ENCODE data around the gene KRT80.

The KRT80 gene

GRCh38 chr12:52120951-52121823 is 70.6 kb downstream of the KRT80 start:
- DNase-seq: no peak
- TF ChIP-seq, protein P1, sequence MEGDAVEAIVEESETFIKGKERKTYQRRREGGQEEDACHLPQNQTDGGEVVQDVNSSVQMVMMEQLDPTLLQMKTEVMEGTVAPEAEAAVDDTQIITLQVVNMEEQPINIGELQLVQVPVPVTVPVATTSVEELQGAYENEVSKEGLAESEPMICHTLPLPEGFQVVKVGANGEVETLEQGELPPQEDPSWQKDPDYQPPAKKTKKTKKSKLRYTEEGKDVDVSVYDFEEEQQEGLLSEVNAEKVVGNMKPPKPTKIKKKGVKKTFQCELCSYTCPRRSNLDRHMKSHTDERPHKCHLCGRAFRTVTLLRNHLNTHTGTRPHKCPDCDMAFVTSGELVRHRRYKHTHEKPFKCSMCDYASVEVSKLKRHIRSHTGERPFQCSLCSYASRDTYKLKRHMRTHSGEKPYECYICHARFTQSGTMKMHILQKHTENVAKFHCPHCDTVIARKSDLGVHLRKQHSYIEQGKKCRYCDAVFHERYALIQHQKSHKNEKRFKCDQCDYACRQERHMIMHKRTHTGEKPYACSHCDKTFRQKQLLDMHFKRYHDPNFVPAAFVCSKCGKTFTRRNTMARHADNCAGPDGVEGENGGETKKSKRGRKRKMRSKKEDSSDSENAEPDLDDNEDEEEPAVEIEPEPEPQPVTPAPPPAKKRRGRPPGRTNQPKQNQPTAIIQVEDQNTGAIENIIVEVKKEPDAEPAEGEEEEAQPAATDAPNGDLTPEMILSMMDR (IDR thresholded peaks at IDR 0.05; ENCODE audit: low read depth, low read length): no peak
- peaks cover 15% of the 10 kb centered on the region for H3K4me1 ChIP-seq
- no peaks in the 10 kb centered on the region for H3K27me3 ChIP-seq
- no peak overlapping the region for H3K4me3 ChIP-seq (ENCODE audit: low read depth, low read length)
- no peaks in the 10 kb centered on the region for H3K9me3 ChIP-seq
- H3K36me3 ChIP-seq: no peaks in the 10 kb centered on the region

GRCh38 chr12:52119398-52120254 is 72.2 kb downstream of the KRT80 start:
- no peak for DNase-seq
- H3K27me3 ChIP-seq: no peaks in the 10 kb centered on the region; the same call in 1 of the 2 replicates
- H3K36me3 ChIP-seq: no peaks in the 10 kb centered on the region
- H3K4me1 ChIP-seq: peaks cover 4% of the 10 kb centered on the region
- no peak overlapping the region for H3K4me3 ChIP-seq (ENCODE audit: low read depth, low read length)
- TF ChIP-seq, protein P1 (IDR thresholded peaks at IDR 0.05; ENCODE audit: low read depth, low read length): peak; percentile 58
- no peaks in the 10 kb centered on the region for H3K9me3 ChIP-seq

All from BE2C (cell line).